Myocyte (in vitro differentiated cells): ENCODE measurements around the gene ZNF800. TPM values are rescaled to one million over a fixed set of nuclear protein-coding genes. Genes with fewer than 3 reads are reported as not detected.
"Not testable (repeated sequence)": the region's sequence is repeated elsewhere in the genome, so short reads cannot be mapped to it uniquely, and the experiment has no call there.

Experiments used
- DNase-seq: peaks from one replicate; pipeline ENCODE4 v3.0.0-alpha.2; 2012; ENCODE audit warnings: low read depth
- polyA plus RNA-seq: library from polyadenylated mRNA; unstranded; fragments of >200 nt; gene quantifications from one replicate; pipeline ENCODE4 v1.2.1, GENCODE V29; 2012; ENCODE audit warnings: missing spikeins
- total RNA-seq: library from RNA; depleted of rRNA; stranded (reverse); fragments of >200 nt; gene quantifications from 2 replicates; pipeline ENCODE4 v1.2.3, GENCODE V29; 2014

ZNF800 gene
- 41.4 and 47.2 TPM in 2 replicates for total RNA-seq
- polyA plus RNA-seq = 17.0 TPM

- peak; percentile 93 for DNase-seq
These were observed at the start of gene ZNF800 for GRCh38 chr7:127392566-127393367. TSS of gene ZNF800 (minus strand) at chr7:127392708. CDS start at chr7:127391557, 1,151 bp downstream.

DNA sequence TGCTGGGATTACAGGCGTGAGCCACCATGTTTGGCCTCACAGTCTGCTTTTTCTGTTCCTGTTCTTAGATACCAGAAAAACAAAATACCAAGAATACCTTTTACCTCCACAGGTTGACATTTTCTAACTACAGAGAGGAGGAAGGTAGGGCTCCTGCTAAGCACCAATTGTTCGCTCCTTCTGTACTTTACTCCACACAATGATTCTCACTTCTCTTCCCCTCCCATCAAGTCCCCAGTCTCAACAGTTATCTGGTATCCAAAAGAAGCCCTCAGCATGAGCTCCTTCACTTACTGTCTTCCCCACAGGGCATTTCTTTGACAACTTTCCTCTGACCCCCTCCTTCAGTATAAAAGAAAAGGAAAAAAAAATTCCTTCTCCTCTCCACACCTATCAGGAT, 47.7 kb upstream of the ZNF800 start:
- no peak for DNase-seq

DNA sequence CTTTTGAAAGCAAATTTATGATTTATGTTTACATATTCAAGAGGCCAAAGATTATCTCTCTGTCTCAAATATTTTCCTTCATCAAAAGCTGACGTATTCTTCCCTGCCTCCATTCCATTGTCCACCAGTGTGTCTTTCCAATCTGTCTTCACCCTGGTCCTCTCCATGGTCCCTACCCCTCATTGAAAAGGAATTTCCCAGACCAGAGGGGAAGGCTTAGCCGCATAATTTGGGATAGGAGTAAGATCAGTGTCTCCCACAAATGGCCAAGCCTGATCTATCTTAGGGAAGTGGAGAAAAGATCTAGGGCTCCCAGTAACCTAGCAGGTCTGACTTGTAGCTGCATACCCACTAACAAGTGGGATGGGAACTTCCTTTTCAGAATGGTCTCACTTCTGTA, 46.3 kb upstream of the ZNF800 start:
- DNase-seq = peak; percentile 17

DNA sequence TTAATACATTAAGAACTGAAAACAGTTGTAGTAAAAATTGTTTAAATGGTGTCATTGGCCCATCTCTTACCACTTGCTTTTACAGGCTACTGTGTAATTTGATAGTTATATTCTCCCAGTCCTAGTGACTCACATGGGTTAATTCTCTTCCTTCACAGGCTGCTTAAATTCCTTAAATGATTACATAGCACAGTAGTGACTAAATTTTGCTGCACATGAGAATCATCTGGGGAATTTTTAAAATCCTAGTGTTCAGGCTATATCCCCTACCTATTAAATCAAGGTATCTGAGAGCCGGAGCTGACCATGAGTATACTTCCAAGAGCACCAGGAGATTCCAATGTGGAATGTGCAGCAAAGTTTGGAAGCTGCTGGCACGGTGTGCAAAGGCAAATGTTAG, 45.3 kb upstream of the ZNF800 start:
- DNase-seq = peak; percentile 62

DNA sequence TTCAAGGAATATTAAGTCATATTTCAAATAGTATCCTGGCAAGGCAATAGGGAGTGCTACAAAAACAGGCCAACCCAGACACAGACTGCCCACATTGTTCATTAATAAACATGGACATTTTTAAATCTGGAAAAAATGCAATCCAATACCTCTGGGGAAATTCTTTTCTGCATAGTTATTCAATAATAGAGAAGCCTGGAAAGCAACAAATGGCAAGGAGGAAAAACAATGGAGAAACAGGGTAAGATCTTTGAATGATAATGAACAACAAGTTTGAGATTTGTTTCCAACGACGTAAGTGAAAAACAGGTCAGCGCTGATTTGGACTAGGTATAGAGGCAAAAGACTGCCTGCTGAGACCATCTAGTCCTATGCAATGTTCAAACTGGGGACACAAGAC, 44.7 kb upstream of the ZNF800 start:
- DNase-seq = no peak

DNA sequence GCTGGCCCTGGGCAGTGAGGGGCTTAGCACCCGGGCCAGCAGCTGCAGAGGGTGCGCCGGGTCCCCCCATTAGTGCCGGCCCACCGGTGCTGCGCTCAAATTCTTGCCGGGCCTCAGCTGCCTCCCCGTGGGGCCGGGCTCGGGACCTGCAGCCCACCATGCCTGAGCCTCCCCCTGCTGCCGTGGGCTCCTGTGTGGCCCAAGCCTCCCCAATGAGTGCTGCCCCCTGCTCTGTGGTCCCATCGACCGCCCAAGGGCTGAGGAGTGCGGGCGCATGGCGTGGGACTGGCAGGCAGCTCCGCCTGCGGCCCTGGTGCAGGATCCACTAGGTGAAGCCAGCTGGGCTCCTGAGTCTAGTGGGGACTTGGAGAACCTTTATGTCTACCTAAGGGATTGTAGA, 36.8 kb upstream of the ZNF800 start:
- not testable (repeated sequence) for DNase-seq

DNA sequence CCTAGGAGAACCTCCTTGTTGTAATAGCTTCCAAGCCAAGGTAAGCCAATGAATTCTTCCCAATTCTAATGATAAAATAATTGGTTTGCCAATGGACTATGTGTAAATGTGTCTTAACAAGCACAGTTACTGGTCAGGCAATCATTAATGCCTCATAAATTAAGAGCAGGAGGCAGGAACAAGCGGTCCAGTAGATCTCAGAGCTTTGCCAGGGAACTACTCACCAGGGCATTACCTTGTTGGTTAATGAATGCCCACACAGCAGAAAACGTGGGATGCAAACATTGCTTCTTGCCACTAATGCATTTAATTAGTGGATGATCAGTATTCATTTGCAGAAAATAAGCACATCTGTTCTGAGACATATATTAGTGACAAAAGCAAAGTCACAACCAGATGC, 26.7 kb upstream of the ZNF800 start:
- DNase-seq = no peak

DNA sequence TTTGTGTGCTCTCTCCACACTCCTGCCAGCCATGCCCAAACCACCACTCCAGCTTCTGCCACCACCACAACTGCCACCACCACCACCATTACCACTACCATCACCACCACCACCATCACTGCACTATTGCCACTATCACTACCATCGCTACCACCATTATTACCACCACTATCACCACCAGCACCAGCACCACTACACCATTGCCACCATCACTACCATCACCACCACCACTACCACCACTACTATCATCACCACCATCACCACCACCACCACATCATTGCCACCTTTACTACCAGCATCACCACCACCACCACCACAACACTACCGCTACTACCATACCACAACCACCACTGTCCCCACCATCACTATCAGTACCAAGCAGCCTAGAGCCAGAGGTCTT, 26.0 kb upstream of the ZNF800 start:
- no peak for DNase-seq

DNA sequence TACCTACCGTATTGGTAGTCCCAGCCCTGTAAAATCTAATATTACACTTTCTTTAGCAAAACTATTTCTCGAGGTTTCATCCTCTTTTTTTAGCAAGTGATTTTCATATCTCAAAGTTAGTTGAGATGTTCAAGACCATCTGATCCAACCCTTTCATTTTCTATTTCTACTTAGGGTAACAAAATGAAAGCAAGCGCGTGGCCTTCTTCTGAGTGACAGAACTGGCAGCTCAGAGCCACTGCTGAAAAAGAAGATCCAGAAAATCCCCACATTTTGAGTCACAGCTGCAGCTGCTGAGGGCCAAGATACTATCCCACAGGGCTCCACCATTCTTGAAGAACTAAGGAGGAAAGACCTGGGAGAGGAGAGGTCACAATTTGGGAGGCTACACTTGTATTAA, 24.8 kb upstream of the ZNF800 start:
- no peak for DNase-seq

DNA sequence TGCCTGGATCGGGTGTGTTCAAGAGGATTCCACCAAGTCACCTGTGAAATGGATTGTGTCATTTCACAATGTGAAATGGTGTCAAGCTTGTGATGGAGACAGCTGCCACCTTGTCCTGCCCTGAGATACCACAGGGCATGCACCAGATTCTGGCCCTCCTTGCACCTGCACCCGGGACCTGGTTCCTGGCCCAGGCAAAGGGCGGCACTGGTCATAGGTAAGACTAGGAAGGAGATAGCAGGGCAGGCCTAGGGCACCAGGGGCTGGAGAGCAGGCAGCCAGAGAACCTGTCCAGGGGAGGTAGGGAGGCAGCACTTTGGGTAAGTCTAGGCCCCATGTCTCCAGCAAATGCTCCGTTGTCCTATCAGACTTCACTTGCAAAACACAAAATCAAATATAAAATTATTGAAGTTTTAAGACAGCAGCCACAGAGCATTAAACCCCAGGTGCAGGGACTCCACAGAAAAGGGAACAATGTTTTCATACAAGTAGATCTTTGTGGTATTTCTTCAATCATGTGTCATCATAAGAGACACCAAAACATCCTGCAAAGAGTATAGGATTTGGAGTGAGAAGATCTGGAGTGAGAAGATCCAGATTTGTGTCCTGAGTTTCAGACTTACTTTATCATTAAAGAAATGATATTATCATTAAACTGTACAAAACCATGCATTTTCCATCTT, 22.7 kb upstream of the ZNF800 start:
- DNase-seq = no peak

GRCh38 chr7:127413962-127414361, 21.5 kb upstream of the ZNF800 start:
- DNase-seq = no peak

DNA sequence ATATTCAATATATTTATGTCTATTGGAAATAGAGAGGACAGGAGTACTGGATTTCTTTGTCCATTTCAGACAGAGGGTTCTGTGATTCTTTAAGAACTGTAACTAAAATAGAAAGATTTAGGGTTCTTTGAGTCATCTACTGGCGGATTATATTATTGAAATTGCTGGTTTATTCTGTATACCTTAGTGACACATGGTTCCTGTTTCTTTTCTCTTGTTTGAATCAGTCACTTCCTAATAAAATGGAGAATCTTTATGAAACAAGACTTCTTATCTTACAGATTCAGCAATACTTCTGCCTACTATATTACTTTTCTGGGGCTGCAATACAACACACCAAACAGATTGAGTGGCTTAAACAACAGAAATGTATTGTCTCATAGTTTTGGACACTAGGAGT, 20.8 kb upstream of the ZNF800 start:
- DNase-seq = no peak

DNA sequence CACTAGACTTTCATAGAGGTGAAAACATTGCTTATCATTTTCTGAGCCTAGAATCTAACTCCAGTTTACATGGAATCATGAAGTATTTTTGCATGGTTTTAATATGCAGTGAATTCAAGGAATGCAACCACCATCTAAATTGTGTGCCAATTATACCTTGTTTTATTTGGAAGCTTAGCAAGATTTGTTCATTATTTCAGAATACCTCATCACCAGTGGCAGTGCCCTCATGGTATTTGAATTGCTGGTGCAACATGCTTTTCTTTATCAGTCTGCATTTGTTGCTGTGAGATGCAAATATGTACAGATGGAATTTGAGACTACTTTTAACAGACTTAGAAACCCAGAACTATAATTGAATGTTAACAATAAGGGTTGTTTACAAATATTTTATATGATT, 18.7 kb upstream of the ZNF800 start:
- no peak for DNase-seq

- no peak for DNase-seq
These were observed 17.1 kb upstream of the ZNF800 start for GRCh38 chr7:127409629-127410028.

GRCh38 chr7:127404286-127405072, 12.0 kb upstream of the ZNF800 start:
- DNase-seq = no peak

DNA sequence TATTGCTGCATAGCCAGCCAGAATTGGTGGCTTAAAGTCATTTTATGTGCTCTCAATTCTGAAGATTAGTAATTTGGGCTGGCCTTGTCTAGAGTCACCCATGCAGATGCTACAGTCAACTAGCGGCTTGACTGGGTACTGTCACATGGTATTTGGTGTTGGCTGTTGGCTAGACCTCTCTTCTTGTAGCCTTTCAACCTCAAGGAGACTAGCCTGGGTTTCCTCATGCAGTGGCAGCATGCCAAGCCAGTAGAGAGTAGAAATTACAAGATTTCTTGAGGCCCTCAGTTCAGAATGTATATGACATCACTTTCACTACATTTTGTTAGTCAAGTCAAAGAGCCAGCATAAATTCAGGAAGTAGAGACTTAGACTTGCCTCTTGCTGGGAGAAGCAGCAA, 3.7 kb upstream of the ZNF800 start:
- no peak for DNase-seq

- DNase-seq = not testable (repeated sequence)
These were observed 2.6 kb upstream of the ZNF800 start for GRCh38 chr7:127395104-127395503.

DNA sequence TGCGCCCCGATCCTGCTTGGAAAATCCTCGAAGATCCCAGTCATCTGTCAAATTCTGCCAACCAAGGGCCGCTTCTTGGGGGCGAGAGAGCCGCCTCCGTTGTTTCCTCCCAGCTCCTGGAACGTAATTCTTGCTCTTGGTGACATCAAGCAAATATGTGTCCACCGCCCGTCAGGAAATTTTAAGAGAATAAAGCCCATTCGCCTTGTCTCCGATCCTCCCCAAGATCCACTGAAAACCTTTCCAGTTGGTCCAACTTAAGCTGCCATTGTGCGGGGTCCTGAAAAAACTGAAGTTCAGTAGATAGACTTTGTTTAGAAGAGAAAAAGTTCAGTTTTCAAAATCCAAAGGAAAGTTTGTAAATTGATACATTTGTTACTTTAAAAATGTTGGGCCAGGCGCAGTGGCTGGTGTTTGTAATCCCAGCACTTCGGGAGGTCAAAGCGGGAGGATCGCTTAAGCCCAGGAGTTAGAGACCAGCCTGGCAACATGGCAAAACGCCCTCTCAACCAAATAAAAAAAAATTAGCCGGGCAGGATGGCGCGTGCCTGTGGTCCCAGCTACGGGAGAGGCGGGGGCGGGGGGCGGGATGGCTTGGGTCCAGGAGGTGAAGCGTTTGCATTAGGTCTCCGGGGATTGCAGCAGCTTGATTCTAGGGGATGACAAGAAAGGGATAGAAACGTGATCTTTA, 1.0 kb upstream of the ZNF800 start:
- DNase-seq = peak; percentile 32

DNA sequence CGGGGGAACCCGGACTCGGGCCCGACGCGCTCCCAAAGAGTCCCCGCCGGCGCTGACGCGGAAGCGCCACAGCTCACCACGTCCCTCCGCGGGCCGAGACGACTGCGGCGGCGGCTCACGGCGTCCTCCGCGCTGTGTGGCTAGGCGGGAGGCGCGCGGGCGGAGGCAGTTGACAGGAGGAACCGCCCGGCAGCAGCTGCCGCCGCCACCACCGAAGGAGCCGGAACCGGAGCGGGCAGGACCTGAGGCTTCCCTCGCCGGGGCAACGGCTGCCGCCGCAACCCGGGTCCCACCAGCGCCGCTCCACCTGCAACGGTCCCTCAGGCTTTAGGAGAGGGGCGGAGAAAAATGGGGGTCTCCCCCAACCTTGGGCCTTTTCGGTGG, 334 bp downstream of the ZNF800 start:
- DNase-seq = peak; percentile 81

- DNase-seq = peak; percentile 39
These were observed 822 bp downstream of the ZNF800 start for GRCh38 chr7:127391591-127392181.
